GM18507 (cell line): ENCODE results near the gene SH3BGRL3.
A peak's percentile ranks its signal among the peaks of the same experiment; 100 is the strongest.
"Not testable (repeated sequence)": the region's sequence is repeated elsewhere in the genome, so short reads cannot be mapped to it uniquely, and the experiment has no call there.

Experiments
- DNase-seq: peaks from one replicate; pipeline ENCODE4 v3.0.0; 2011; ENCODE audit warnings: low read depth; ENCODE audit not compliant: insufficient read length; ENCODE audit errors: extremely low spot score
- FAIRE-seq: peaks from 2 replicates; lab custom pipeline; 2011; peaks lifted over from hg19 to GRCh38; lab: Jason Lieb, UNC

SH3BGRL3 gene

GRCh38 chr1:26307966-26308899 is 28.3 kb downstream of the SH3BGRL3 start:
- not testable (repeated sequence) for DNase-seq, FAIRE-seq

- FAIRE-seq (peak; percentile 55), DNase-seq (no peak)
Observed at GRCh38 chr1:26314501-26314900, 34.6 kb downstream of the SH3BGRL3 start.

GRCh38 chr1:26315874-26316850 is 36.3 kb downstream of the SH3BGRL3 start:
- peak; percentile 87 for FAIRE-seq

GRCh38 chr1:26317146-26317545 is 37.3 kb downstream of the SH3BGRL3 start:
- FAIRE-seq (no peak), DNase-seq (no peak)

More at GRCh38 chr1:26315874-26316850, 36.3 kb downstream of the SH3BGRL3 start:
- no peak for DNase-seq

- DNase-seq (no peak), FAIRE-seq (peak; percentile 96)
Observed at GRCh38 chr1:26317612-26318337, 37.9 kb downstream of the SH3BGRL3 start, which contains the start of gene CD52. TSS of gene CD52 (plus strand) at chr1:26317958. CDS start at chr1:26318018, 60 bp downstream.

GRCh38 chr1:26318338-26319064 is 38.6 kb downstream of the SH3BGRL3 start:
- FAIRE-seq: peak; percentile 93
- peak; percentile 37 for DNase-seq

- DNase-seq: no peak
- FAIRE-seq: no peak
Observed at GRCh38 chr1:26320896-26321295, 41.0 kb downstream of the SH3BGRL3 start.

GRCh38 chr1:26321315-26322041 is 41.6 kb downstream of the SH3BGRL3 start:
- peak; percentile 76 for DNase-seq
- peak; percentile 98 for FAIRE-seq

- FAIRE-seq (no peak), DNase-seq (no peak)
Observed at GRCh38 chr1:26322042-26322331, 42.1 kb downstream of the SH3BGRL3 start.

GRCh38 chr1:26323382-26323781 is 43.5 kb downstream of the SH3BGRL3 start:
- DNase-seq (no peak), FAIRE-seq (no peak)

GRCh38 chr1:26324550-26324949 is 44.7 kb downstream of the SH3BGRL3 start:
- DNase-seq (no peak), FAIRE-seq (no peak)

GRCh38 chr1:26327956-26328362 is 48.1 kb downstream of the SH3BGRL3 start:
- no peak for FAIRE-seq

GRCh38 chr1:26328597-26328996 is 48.7 kb downstream of the SH3BGRL3 start:
- DNase-seq: no peak
- FAIRE-seq: no peak

More at GRCh38 chr1:26327956-26328362, 48.1 kb downstream of the SH3BGRL3 start:
- DNase-seq: no peak

- not testable (repeated sequence) for FAIRE-seq
Observed at GRCh38 chr1:26329380-26329779, 49.5 kb downstream of the SH3BGRL3 start.

GRCh38 chr1:26330276-26330675 is 50.4 kb downstream of the SH3BGRL3 start:
- DNase-seq (no peak), FAIRE-seq (no peak)

More at GRCh38 chr1:26329380-26329779, 49.5 kb downstream of the SH3BGRL3 start:
- DNase-seq: not testable (repeated sequence)
